GM19099 (cell line): ENCODE results near the gene IL15RA.

ENCODE experiments used
- POLR2A ChIP-seq: IDR thresholded peaks from 3 replicates; pipeline ENCODE4 v1.6.1; 2011; ENCODE audit warnings: low read depth; ENCODE audit not compliant: insufficient read length; ENCODE audit errors: extremely low read depth

IL15RA gene

GRCh38 chr10:5960070-5960972 is 17.0 kb downstream of the IL15RA start:
- TF ChIP-seq POLR2A, result no peak

GRCh38 chr10:5959581-5960069 is 17.7 kb downstream of the IL15RA start:
- no peak for TF ChIP-seq POLR2A

DNA sequence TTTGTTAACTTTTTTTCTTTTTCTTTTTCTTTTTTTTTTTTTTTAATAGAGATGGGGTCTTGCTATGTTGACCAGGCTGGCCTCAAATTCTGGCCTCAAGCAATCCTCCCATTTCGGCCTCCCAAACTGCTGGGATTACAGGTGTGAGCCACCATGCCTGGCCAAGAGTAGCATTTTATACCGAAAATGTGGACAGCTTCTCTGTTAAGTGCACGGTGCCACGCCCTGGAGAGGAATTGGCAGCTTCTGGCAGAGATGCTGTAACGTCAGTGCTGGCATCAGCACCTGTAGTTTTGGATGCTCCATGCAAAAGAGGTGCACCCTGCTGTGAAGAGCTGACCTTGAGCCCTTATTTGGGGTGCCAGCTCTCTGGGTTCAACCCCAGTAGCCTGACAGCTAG is 18.2 kb downstream of the IL15RA start:
- no peak for TF ChIP-seq POLR2A

- no peak for TF ChIP-seq POLR2A
Measured at GRCh38 chr10:5958675-5959074, 18.7 kb downstream of the IL15RA start.

- TF ChIP-seq POLR2A, result no peak
Measured at GRCh38 chr10:5958077-5958476, 19.3 kb downstream of the IL15RA start.

DNA sequence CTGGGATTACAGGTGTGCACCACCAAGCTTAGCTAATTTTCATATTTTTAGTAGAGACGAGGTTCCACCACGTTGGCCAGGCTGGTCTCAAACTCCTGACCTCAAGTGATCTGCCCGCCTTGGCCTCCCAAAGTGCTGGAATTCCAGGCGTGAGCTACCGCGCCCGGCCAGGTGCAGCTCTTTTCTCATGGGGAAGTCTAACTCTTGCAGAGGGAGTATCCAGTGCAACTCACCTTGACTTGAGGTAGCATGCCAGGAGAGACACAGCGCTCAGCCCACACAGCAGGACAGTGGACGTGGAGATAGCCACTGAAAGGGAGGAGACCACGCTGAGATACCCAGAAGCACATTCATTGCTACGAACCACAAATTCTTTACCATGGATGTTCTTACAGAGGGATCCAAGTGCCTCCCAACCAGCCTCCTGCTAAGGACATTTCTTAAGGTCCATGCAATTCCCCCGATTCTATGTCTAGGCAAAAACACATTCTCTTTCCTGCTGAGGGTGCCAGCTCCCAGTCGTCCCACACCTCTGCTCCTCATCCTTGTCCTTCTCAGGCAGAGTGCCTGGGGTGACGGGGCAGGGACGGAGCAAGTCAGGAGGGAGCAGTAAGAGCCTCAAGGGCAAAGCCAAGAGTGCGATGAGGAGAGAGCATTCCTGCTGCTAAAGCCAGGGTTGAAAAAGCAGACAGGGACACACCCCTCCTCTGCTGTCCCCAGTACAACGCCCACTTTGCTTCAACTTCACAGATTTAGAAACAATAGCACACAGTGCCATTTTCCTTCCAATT is 21.0 kb downstream of the IL15RA start:
- TF ChIP-seq POLR2A, result no peak

DNA sequence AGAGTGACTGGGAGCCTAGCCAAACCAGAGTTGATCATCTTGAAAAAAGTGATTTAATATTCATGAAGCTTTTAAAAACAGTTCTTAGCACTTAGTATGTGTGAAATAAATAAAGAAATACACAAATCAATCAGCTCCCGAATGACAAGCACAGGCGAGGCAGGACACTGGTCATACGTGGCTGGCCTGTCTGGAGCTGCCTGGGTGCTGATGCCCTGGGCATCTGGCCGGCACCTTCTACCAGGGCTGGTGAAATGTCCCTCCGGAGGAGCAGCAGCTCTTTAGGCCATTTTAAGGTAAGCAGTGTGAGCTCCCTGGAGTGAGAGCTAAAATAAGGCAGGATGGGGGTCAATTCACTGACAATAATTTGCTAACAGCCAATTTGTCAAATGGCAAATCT is 23.7 kb downstream of the IL15RA start:
- no peak for TF ChIP-seq POLR2A

- no peak for TF ChIP-seq POLR2A
Measured at GRCh38 chr10:5952731-5953385, 24.5 kb downstream of the IL15RA start.

GRCh38 chr10:5951721-5952407 is 25.5 kb downstream of the IL15RA start:
- no peak for TF ChIP-seq POLR2A

- no peak for TF ChIP-seq POLR2A
Measured at GRCh38 chr10:5951167-5951711, 26.1 kb downstream of the IL15RA start.

GRCh38 chr10:5949009-5949759 is 28.2 kb downstream of the IL15RA start:
- TF ChIP-seq POLR2A, result no peak

DNA sequence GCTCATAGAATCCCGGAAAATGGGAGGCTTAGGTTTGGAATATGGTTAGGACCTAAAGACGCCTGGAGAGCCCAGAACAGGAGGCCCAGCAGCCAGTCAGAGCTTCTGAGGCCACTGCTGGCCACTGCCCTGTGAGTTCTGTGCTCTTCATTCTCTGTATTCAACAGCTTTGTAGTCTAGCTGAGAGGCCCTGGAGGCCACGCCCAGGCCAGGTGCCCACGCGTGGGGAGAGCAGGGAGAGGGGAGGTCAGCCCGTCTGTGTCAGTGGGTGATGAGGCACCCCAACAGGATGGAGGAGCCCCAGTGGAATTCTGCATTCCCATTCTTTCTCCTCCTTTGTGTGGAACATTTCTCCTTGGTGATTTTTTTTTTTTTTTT is 29.1 kb downstream of the IL15RA start:
- TF ChIP-seq POLR2A, result no peak

- TF ChIP-seq POLR2A, result no peak
Measured at GRCh38 chr10:5947471-5948207, 29.7 kb downstream of the IL15RA start.

GRCh38 chr10:5946786-5947185 is 30.6 kb downstream of the IL15RA start:
- no peak for TF ChIP-seq POLR2A
